Activated CD4-positive, alpha-beta memory T cell treated with anti-CD3 and anti-CD28 coated beads, Interleukin-2, amount 10 ng/mL, durations not matched to agents 7 days and 5 days (primary cell): ENCODE data around the gene ALX3. TPM values are rescaled to one million over a fixed set of nuclear protein-coding genes. Genes with fewer than 3 reads are reported as not detected.

Experiments
- CTCF ChIA-PET: fragments of 350-600 bp; sonication (Branson Sonifier 250); formaldehyde crosslinking; loops from one replicate; lab custom pipeline; 2021; ENCODE audit warnings: antibody characterized with exemption, inconsistent platforms; lab: Charles Lee
- POLR2A ChIA-PET: fragments of 350-600 bp; sonication (Branson Sonifier 250); formaldehyde crosslinking; loops from one replicate; lab custom pipeline; 2021; ENCODE audit warnings: antibody characterized with exemption; lab: Charles Lee
- DNase-seq: peaks from one replicate; pipeline ENCODE4 v3.0.0-alpha.2; 2020
- H3K27ac Mint-ChIP-seq: one replicate; pipeline ENCODE4 v1.8.0; 2021; ENCODE audit warnings: mild to moderate bottlenecking, mixed read lengths
- H3K27me3 Mint-ChIP-seq: one replicate; pipeline ENCODE4 v1.8.0; 2021; ENCODE audit warnings: mixed read lengths
- H3K36me3 Mint-ChIP-seq: one replicate; pipeline ENCODE4 v1.8.0; 2021; ENCODE audit warnings: low read depth, mixed read lengths
- H3K4me1 Mint-ChIP-seq: one replicate; pipeline ENCODE4 v1.8.0; 2021; ENCODE audit warnings: mixed read lengths
- H3K4me3 Mint-ChIP-seq: one replicate; pipeline ENCODE4 v1.8.0; 2021; ENCODE audit warnings: mild to moderate bottlenecking, mixed read lengths
- H3K9me3 Mint-ChIP-seq: one replicate; pipeline ENCODE4 v1.8.0; 2021; ENCODE audit warnings: mixed read lengths
- total RNA-seq, 2 experiments: library from RNA; stranded (reverse); gene quantifications; one replicate each; pipeline ENCODE4 v1.2.3, GENCODE V29; 2021

The ALX3 gene
- total RNA-seq, 2 experiments from 2014 or later: not detected

DNA sequence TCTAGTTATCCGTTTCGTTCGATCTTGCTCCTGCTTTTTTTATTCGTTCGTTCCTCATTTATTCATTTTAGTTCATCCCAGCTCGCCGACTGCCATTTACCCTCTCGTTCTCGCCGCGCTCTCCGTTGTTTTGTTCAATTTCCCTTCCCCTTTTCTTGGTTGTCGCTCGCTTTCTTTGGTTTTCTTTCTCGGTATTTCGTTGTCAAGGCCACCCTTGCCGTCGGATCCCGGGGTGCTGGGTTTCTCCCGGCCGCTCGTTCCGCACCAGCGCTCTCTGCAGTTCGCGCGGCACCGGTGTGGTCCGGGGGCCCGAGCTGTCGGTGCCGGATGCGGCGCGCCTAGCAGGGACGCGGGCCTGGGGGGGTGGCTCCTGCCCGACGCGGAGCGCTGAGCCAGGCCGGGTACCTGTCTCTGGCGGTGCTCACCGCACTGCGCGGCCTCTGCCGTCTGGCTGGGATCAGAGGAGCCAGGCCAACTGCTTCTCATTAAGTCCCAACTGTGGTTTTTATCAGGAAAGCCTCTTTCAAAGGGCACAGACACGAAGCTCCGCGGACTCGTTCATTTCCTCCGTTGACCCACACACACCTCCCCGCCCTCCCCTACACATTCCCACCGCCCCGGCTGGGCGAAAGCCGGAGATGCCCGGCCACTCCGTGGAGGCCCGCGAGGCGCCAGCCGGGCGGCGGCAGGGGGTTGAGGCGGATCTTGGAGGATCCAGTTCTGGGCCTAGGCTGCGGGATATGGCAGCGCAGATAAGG, 1.6 kb downstream of the ALX3 start:
- DNase-seq: no peak
- ChIA-PET CTCF (interaction anchor here (0.8 to 1.3 kb wide), 2 partner anchors 9 to 14 kb away, joined by 3 to 5 read pairs; no protein-coding TSS in a partner anchor), POLR2A (interaction anchor here (0.8 kb wide), 1 partner anchor 269 kb away, joined by 3 read pairs; no protein-coding TSS in a partner anchor)
- Mint-ChIP-seq H3K27ac (peak overlapping the region; percentile 56), H3K4me1 (peaks cover 11% of the 10 kb centered on the region), H3K36me3 (peaks cover 4% of the 10 kb centered on the region), H3K9me3 (no peaks in the 10 kb centered on the region), H3K4me3 (peak overlapping the region; percentile 34), H3K27me3 (peaks cover 68% of the 10 kb centered on the region)

- Mint-ChIP-seq H3K36me3 (peaks cover 4% of the 10 kb centered on the region), H3K4me1 (peaks cover 11% of the 10 kb centered on the region), H3K4me3 (peak overlapping the region; percentile 34), H3K9me3 (no peaks in the 10 kb centered on the region), H3K27ac (peak overlapping the region; percentile 56), H3K27me3 (peaks cover 62% of the 10 kb centered on the region)
- POLR2A ChIA-PET: interaction anchor here (0.8 kb wide), 1 partner anchor 269 kb away, joined by 3 read pairs; no protein-coding TSS in a partner anchor
- DNase-seq: no peak
- CTCF ChIA-PET: interaction anchor here (1.3 kb wide), 1 partner anchor 8 kb away, joined by 5 read pairs; no protein-coding TSS in a partner anchor
These were observed 2.4 kb downstream of the ALX3 start for GRCh38 chr1:110067893-110068645.

- ChIA-PET POLR2A (interaction anchor here (1.0 to 1.3 kb wide), 2 partner anchors 32 to 271 kb away, joined by 3 read pairs; partner anchors contain the start of gene RBM15), CTCF (interaction anchor here (0.5 to 3.1 kb wide), 5 partner anchors 13 to 39 kb away, joined by 3 to 17 read pairs (median 6); no protein-coding TSS in a partner anchor)
- no peak overlapping the region for H3K4me3 Mint-ChIP-seq
- H3K4me1 Mint-ChIP-seq: peaks cover 11% of the 10 kb centered on the region
- peaks cover 4% of the 10 kb centered on the region for H3K36me3 Mint-ChIP-seq
- H3K27me3 Mint-ChIP-seq: peaks cover 57% of the 10 kb centered on the region
- no peak overlapping the region for H3K27ac Mint-ChIP-seq
- H3K9me3 Mint-ChIP-seq: no peaks in the 10 kb centered on the region
- no peak for DNase-seq
These were observed 3.0 kb downstream of the ALX3 start for GRCh38 chr1:110067479-110067892.

- DNase-seq: no peak
- POLR2A ChIA-PET: no interaction called here
- CTCF ChIA-PET: interaction anchor here (1.9 to 3.1 kb wide), 4 partner anchors 11 to 40 kb away, joined by 6 to 17 read pairs (median 8); no protein-coding TSS in a partner anchor
- Mint-ChIP-seq H3K4me1 (peaks cover 11% of the 10 kb centered on the region), H3K4me3 (no peak overlapping the region), H3K36me3 (peaks cover 4% of the 10 kb centered on the region), H3K9me3 (no peaks in the 10 kb centered on the region), H3K27ac (no peak overlapping the region), H3K27me3 (peaks cover 40% of the 10 kb centered on the region)
These were observed 4.6 kb downstream of the ALX3 start for GRCh38 chr1:110065841-110066240.

- peaks cover 13% of the 10 kb centered on the region for H3K4me1 Mint-ChIP-seq
- ChIA-PET POLR2A (no interaction called here), CTCF (interaction anchor here (2.4 to 3.1 kb wide), 2 partner anchors 10 to 41 kb away, joined by 9 to 17 read pairs; no protein-coding TSS in a partner anchor)
- H3K4me3 Mint-ChIP-seq: no peak overlapping the region
- peaks cover 9% of the 10 kb centered on the region for H3K36me3 Mint-ChIP-seq
- DNase-seq: no peak
- no peak overlapping the region for H3K27ac Mint-ChIP-seq
- H3K27me3 Mint-ChIP-seq: peaks cover 35% of the 10 kb centered on the region
- H3K9me3 Mint-ChIP-seq: no peaks in the 10 kb centered on the region
These were observed 5.7 kb downstream of the ALX3 start for GRCh38 chr1:110064576-110065337.

- DNase-seq: no peak
- peaks cover 26% of the 10 kb centered on the region for H3K27me3 Mint-ChIP-seq
- CTCF ChIA-PET: interaction anchor here (2.8 kb wide), 1 partner anchor 24 kb away, joined by 11 read pairs; no protein-coding TSS in a partner anchor
These were observed 6.7 kb downstream of the ALX3 start for GRCh38 chr1:110063781-110064180.

DNA sequence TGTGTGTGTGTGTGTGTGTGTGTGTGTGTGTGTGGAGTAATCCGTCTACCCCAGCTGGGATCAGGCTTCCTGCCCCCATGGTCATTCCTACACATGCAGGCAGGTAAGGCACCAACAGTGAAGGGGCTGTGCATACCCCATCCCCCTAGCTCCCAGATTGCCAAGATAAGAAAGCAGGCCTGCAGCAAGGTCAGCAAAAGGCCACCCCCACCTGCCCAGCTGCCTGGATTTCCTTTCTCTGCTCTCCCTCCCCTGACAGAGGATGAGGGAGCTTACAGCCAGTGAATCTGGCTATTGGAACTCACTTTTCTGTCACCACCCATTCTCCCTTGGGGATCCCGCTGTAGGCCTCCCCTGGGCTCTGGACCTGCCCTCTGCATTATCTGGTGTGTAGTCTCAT, 7.9 kb downstream of the ALX3 start:
- Mint-ChIP-seq H3K27ac (no peak overlapping the region), H3K27me3 (peaks cover 16% of the 10 kb centered on the region), H3K4me3 (no peak overlapping the region), H3K4me1 (peaks cover 5% of the 10 kb centered on the region), H3K36me3 (peaks cover 7% of the 10 kb centered on the region), H3K9me3 (no peaks in the 10 kb centered on the region)
- DNase-seq: no peak
- ChIA-PET POLR2A (interaction anchor here (0.7 to 0.8 kb wide), 2 partner anchors 9 to 28 kb away, joined by 3 read pairs; partner anchors contain the start of gene STRIP1), CTCF (interaction anchor here (1.0 to 2.8 kb wide), 3 partner anchors 8 to 25 kb away, joined by 3 to 11 read pairs (median 4); no protein-coding TSS in a partner anchor)

More at GRCh38 chr1:110063781-110064180, 6.7 kb downstream of the ALX3 start:
- Mint-ChIP-seq H3K36me3 (peaks cover 9% of the 10 kb centered on the region), H3K4me3 (no peak overlapping the region), H3K4me1 (peaks cover 13% of the 10 kb centered on the region), H3K9me3 (no peaks in the 10 kb centered on the region), H3K27ac (no peak overlapping the region)
- POLR2A ChIA-PET: no interaction called here

GRCh38 chr1:110061341-110061740, 9.1 kb downstream of the ALX3 start:
- H3K36me3 Mint-ChIP-seq: peaks cover 18% of the 10 kb centered on the region
- peaks cover 5% of the 10 kb centered on the region for H3K27me3 Mint-ChIP-seq
- ChIA-PET POLR2A (no interaction called here), CTCF (interaction anchor here (0.7 to 2.8 kb wide), 4 partner anchors 10 to 55 kb away, joined by 3 to 20 read pairs (median 10); no protein-coding TSS in a partner anchor)
- H3K4me3 Mint-ChIP-seq: no peak overlapping the region
- H3K9me3 Mint-ChIP-seq: no peaks in the 10 kb centered on the region
- peaks cover 4% of the 10 kb centered on the region for H3K4me1 Mint-ChIP-seq
- no peak overlapping the region for H3K27ac Mint-ChIP-seq
- DNase-seq: no peak

- ChIA-PET POLR2A (interaction anchor here (0.6 to 1.4 kb wide), 3 partner anchors 14 to 279 kb away, joined by 3 to 6 read pairs (median 3); partner anchors contain the start of gene RBM15), CTCF (interaction anchor here (0.7 to 3.5 kb wide), 24 partner anchors 10 to 278 kb away, joined by 3 to 20 read pairs (median 5); partner anchors contain the start of genes ALX3 and STRIP1)
- H3K9me3 Mint-ChIP-seq: no peaks in the 10 kb centered on the region
- H3K36me3 Mint-ChIP-seq: peaks cover 25% of the 10 kb centered on the region
- peaks cover 4% of the 10 kb centered on the region for H3K4me1 Mint-ChIP-seq
- no peak overlapping the region for H3K4me3 Mint-ChIP-seq
- no peak overlapping the region for H3K27ac Mint-ChIP-seq
- no peaks in the 10 kb centered on the region for H3K27me3 Mint-ChIP-seq
- DNase-seq: no peak
These were observed 9.8 kb downstream of the ALX3 start for GRCh38 chr1:110060662-110061060.

GRCh38 chr1:110060034-110060661, 10.3 kb downstream of the ALX3 start:
- peaks cover 29% of the 10 kb centered on the region for H3K36me3 Mint-ChIP-seq
- peak; percentile 78 for DNase-seq
- ChIA-PET CTCF (interaction anchor here (0.6 to 3.5 kb wide), 27 partner anchors 8 to 740 kb away, joined by 3 to 20 read pairs (median 5); partner anchors contain the start of genes AHCYL1, ALX3 and STRIP1), POLR2A (interaction anchor here (0.6 to 1.4 kb wide), 4 partner anchors 13 to 279 kb away, joined by 3 to 6 read pairs (median 3); partner anchors contain the start of gene RBM15)
- peaks cover 4% of the 10 kb centered on the region for H3K4me1 Mint-ChIP-seq
- H3K27ac Mint-ChIP-seq: no peak overlapping the region
- no peaks in the 10 kb centered on the region for H3K9me3 Mint-ChIP-seq
- H3K27me3 Mint-ChIP-seq: no peaks in the 10 kb centered on the region
- no peak overlapping the region for H3K4me3 Mint-ChIP-seq
